Left ventricle myocardium inferior (tissue), 1 donor: ENCODE results near the gene CALR3. TPM values are rescaled to one million over a fixed set of nuclear protein-coding genes. Genes with fewer than 3 reads are reported as not detected.
"Not testable (repeated sequence)": the region's sequence is repeated elsewhere in the genome, so short reads cannot be mapped to it uniquely, and the experiment has no call there.

ENCODE experiments used
- DNase-seq: peaks from one replicate; pipeline ENCODE4 v3.0.0-alpha.2; 2020
- H3K27ac ChIP-seq: fragments of 200-600 bp; replicated peaks from 2 replicates; pipeline ENCODE4 v1.8.0; 2021
- H3K27me3 ChIP-seq: fragments of 200-600 bp; 2 replicates; pipeline ENCODE4 v1.8.0; 2021; ENCODE audit warnings: low read depth
- H3K36me3 ChIP-seq: fragments of 200-600 bp; 2 replicates; pipeline ENCODE4 v1.8.0; 2021
- H3K4me1 ChIP-seq: fragments of 200-600 bp; 2 replicates; pipeline ENCODE4 v1.8.0; 2021
- H3K4me3 ChIP-seq: fragments of 200-600 bp; 2 replicates; pipeline ENCODE4 v1.8.0; 2021; ENCODE audit warnings: mild to moderate bottlenecking, moderate library complexity
- H3K9me3 ChIP-seq: fragments of 200-600 bp; replicated peaks from 2 replicates; pipeline ENCODE4 v1.8.0; 2021
- CTCF ChIP-seq: fragments of 200-600 bp; IDR thresholded peaks from 2 replicates; pipeline ENCODE4 v1.8.0; 2021; ENCODE audit warnings: antibody characterized with exemption, mild to moderate bottlenecking, borderline replicate concordance
- intact Hi-C: fragments of 100-400 bp; cut with micrococcal nuclease; formaldehyde crosslinking; loops from one replicate; pipeline ENCODE4 v1.11.0; 2022
- total RNA-seq: library from RNA; stranded (reverse); fragmentation: NEBNext Ultra II Directional; extraction: Animal tissue kit (Norgen Biotek cat#: 25700); gene quantifications from one replicate; pipeline ENCODE4 v1.2.1, GENCODE V29; 2021
- donor health status: DM: no; HTN: yes; CAD: no; lungs with severe emphysema.

CALR3 gene
- total RNA-seq, 1 donor from 2014 or later, result not detected

DNA sequence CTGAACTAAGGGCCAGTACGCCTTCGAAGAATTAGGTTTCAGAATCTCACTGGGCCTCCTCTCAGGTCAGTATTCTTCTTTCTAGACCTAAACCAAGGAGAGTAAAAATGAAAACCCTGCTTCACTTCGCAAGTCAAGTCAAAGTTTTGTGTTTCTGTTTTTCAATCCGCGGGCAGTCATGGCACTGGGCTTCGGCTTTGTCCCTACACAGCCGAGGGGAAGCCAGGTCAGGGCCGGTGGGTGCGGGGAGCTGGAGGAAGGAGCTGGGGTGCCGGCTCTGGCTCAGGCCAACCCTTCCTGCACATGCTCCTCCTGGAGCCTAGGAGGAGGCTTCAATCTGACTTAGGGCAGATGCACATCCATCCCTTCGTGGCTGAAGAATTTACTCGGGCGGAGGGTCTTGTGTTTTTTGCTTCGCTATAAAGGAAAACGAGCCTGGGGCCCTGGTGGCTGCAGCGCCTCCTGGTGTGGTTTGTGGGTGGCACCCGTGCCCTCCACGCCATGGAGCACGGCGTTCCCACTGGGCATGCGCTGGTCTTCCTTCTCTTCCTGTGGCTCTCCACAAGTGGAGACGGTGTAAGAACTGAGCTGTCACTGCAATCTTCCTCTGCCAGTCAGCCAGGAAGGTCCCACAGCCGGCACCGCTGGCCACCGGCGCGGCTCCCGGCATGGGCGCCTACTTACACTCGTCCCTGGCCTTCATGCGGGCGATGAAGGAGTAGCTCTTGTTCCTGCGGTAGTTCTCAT is 22.7 kb upstream of the CALR3 start:
- no peak for TF ChIP-seq CTCF
- intact Hi-C loops, result no loop called here
- DNase-seq, result no peak
- no peaks in the 10 kb centered on the region for H3K9me3 ChIP-seq
- no peaks in the 10 kb centered on the region for H3K27me3 ChIP-seq
- H3K4me3 ChIP-seq, result no peak overlapping the region
- H3K4me1 ChIP-seq, result no peaks in the 10 kb centered on the region
- H3K27ac ChIP-seq, result no peak overlapping the region
- peaks cover 87% of the 10 kb centered on the region for H3K36me3 ChIP-seq

DNA sequence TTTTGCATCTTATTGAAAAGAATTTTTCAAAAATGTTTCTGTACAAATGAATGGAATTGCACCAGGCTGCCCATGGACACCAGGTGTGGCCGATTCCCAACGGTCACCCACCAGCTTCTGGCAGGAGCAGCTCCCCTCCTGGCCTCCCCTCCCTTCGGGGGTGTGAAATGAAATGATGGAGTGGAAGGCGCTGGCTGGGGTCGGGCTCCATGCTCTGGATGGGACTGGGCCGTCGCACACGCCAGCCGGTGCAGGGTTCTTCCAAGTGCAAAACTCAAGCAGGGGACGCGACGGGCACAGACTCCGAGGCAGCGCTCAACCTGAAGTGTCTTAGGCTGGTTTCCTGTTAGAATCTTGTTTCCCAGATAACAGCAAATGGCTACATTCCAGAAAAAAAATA is 22.1 kb upstream of the CALR3 start:
- no peak for TF ChIP-seq CTCF
- H3K36me3 ChIP-seq, result peaks cover 87% of the 10 kb centered on the region

GRCh38 chr19:16516923-16517610 is 21.1 kb upstream of the CALR3 start:
- Histone ChIP-seq H3K27ac (no peak overlapping the region), H3K36me3 (peaks cover 88% of the 10 kb centered on the region)
- TF ChIP-seq CTCF, result no peak

More for the DNA sequence above, 22.1 kb upstream of the CALR3 start:
- no peak for DNase-seq
- intact Hi-C loops, result no loop called here
- Histone ChIP-seq H3K27me3 (no peaks in the 10 kb centered on the region), H3K4me1 (no peaks in the 10 kb centered on the region), H3K4me3 (no peak overlapping the region), H3K27ac (no peak overlapping the region), H3K9me3 (no peaks in the 10 kb centered on the region)

DNA sequence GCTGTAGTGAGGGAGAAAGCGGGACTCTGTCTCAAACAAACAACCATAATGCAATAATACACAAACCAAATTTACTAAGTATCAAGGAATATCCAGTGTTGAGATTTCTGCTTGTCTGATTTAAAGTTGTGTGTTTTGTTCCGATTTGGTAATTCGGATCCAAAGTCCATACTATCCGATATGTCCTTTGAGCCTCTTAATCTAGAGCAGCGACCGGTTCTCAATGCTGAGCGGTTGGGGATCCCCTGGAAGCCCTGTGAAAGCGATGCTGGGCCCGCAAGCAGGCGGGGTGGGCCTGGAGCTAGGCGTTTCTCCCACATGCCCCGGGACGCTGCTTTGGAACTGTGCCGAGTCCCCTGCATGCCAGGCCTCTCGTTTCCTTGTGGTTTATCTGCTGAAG is 20.4 kb upstream of the CALR3 start:
- no peak overlapping the region for H3K4me3 ChIP-seq
- H3K4me1 ChIP-seq, result no peaks in the 10 kb centered on the region
- H3K9me3 ChIP-seq, result no peaks in the 10 kb centered on the region
- intact Hi-C loops, result no loop called here
- TF ChIP-seq CTCF, result no peak
- no peak for DNase-seq
- H3K27ac ChIP-seq, result no peak overlapping the region
- H3K36me3 ChIP-seq, result peaks cover 82% of the 10 kb centered on the region
- H3K27me3 ChIP-seq, result no peaks in the 10 kb centered on the region

More at GRCh38 chr19:16516923-16517610, 21.1 kb upstream of the CALR3 start:
- intact Hi-C loops, result no loop called here
- DNase-seq, result no peak
- Histone ChIP-seq H3K27me3 (no peaks in the 10 kb centered on the region), H3K4me1 (no peaks in the 10 kb centered on the region), H3K4me3 (no peak overlapping the region), H3K9me3 (no peaks in the 10 kb centered on the region)

DNA sequence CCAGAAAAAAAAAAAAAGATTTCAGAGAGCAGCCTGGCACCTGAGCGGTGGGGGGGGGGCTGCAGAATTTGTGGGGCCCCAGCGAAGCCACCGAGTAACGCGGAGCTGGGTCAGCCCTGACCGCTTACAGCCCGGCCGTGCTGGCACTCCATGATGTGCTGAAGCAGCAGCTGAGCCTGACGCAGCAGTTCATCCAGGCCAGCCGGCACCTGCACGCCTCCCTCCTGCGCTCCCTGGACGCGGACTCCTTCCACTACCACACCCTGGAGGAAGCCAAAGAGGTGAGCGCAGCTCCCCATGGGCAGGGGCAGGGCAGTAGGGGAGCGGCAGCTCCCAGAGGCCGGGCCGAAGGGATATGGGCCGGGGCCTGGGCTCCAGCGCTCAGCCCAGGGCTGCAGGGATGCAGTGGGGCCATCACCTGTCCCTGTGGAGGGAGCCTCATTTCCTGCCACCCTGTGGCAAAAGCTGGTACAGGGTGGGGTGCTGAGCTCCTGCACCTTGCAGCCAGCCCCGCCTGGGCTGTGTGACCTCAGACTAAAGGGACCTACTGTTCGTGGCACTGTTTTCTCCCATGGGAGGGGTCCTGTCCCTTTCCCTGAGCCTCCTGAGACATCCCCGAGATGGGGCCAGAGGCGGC is 18.5 kb upstream of the CALR3 start:
- no peak for DNase-seq
- Histone ChIP-seq H3K4me3 (no peak overlapping the region), H3K27me3 (no peaks in the 10 kb centered on the region), H3K4me1 (peaks cover 4% of the 10 kb centered on the region), H3K27ac (no peak overlapping the region), H3K36me3 (peaks cover 80% of the 10 kb centered on the region), H3K9me3 (no peaks in the 10 kb centered on the region)
- no peak for TF ChIP-seq CTCF
- intact Hi-C loops, result no loop called here

GRCh38 chr19:16512611-16513010 is 16.6 kb upstream of the CALR3 start:
- H3K36me3 ChIP-seq, result peaks cover 65% of the 10 kb centered on the region
- H3K9me3 ChIP-seq, H3K27ac ChIP-seq, intact Hi-C loops, H3K4me3 ChIP-seq, H3K27me3 ChIP-seq, DNase-seq, H3K4me1 ChIP-seq: not testable (repeated sequence)
